GM21423 (cell line): ENCODE results near the gene F2R.
"Not testable (repeated sequence)": the region's sequence is repeated elsewhere in the genome, so short reads cannot be mapped to it uniquely, and the experiment has no call there.

Experiments
- ATAC-seq: cut with Tn5 transposase; IDR thresholded peaks from one replicate; pipeline ENCODE4 v1.9.1; 2021; ENCODE audit warnings: mild to moderate bottlenecking, moderate library complexity; ENCODE audit not compliant: unreplicated experiment

The F2R gene

DNA sequence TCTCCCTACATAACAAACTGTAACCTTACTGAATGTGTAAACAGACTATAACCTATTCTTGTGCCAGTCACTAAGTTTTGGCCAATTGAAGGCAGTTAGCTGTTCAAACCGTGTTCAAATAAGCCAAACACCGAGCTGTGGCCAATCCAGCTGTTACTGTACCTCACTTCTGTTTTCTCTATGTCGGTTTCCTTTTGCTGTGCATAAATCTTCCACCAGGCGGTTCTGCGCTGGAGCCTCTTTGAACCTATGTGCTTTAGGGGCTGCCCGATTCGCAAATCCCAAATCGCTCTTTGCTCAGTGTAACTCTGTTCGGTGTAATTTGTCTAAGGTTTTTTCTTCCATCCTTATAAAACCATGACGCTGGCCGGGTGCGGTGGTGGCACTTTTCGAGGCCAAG lies 31.8 kb downstream of the F2R start:
- no peak for ATAC-seq

DNA sequence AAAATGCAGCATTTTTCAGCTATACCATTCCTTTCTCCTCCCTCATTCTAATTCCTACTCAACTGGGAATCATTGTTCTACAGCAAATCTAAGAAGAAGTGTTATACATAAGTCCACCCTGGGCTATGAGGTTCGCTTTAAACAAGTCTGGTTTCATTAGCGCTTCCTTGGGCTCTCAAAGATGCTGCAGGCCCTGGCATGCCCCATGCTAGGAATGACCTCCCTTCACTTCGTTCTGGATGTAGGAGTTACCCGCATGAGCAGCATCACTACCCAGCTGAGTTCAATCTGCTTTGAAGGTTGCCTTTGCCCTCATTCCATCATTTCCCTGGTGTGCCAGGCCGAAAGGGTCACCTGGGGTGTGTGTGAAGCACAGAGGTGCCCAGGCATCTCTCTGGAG lies 35.4 kb downstream of the F2R start:
- ATAC-seq: no peak

DNA sequence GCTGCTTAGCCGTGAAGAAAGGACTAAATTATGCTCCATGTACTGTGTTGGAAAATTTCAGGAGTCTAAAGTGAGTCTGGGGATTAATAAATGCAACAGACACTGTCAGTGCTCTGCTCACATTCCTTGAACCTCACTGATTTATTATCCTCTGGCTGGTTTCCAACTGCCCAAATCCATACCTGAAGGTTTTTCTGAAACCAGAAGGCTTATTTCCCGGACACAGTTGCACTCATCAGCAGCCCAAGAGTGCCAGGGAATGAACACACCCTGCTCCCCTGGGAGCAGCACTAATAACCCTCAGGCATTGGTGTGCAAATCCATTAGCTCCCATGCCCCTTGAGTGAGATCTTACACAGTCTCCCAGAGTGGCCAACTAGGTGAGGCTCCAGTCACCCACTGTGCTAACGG lies 38.7 kb downstream of the F2R start:
- ATAC-seq: no peak

DNA sequence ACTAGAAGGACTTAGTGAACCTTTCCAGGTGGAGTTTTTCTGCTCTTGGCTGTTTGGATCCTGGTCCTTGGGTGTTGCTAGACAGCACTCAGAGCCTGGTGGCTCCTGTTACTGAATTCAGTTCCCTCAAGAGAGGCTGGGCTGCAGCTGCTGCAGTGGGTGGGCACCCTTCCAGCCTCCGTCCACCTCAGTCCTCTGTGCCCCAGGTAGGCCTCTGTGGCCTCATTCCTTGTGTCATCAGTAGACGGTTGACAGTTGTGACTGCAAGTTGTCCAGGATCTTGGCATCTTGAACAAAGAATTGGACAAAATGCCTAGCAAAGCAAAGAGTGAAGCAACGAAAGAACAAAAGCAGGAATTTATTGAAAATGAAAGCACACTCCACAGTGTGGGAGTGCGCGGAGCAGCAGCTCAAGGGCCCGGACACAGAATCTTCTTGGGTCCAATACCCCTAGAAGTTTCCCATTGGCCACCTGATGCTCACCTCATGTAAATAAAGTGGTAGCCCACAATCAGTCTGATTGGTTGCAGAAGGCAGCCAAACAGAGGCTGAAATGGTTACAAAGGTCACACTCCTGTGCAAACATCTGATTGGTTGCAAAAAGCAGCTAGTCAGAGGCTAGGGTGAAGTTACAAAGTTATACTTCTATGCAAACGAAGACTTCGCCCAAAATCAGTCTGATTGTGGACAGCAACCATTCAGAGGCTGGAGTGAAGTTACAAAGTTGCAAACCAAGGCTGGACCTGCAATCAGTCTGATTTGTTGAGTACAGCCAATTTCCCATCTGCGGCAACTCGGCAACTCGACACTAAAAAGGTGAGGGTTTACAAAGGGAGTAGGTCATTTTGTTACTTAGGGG lies 40.1 kb downstream of the F2R start:
- no peak for ATAC-seq

DNA sequence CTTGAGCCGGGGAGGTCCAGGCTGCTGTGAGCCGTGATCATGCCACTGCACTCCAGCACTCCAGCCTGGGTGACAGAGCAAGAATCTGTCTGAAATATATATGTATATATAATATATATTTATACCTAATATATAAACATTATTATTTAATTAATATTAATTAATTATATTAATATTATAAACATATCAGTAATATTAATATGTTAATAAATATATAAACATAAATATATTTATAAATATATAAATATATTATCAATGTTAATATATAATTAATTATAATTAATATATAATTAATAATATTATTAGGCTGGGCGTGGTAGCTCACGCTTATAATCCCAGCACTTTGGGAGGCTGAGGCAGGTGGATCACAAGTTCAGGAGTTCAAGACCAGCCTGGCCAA lies 41.1 kb downstream of the F2R start:
- no peak for ATAC-seq

DNA sequence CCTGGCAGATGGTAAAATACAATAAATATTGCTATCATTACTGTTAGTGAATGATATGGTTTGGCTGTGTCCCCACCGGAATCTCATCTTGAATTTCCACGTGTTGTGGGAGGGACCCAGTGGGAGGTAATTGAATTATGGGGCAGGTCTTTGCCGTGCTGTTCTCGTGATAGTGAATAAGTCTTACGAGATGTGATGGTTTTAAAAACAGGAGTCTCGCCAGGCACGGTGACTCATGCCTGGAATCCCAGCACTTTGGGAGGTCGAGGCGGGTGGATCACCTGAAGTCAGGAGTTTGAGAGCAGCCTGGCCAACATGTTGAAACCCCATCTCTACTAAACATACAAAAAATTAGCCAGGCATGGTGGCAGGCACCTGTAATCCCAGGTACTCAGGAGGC lies 45.2 kb downstream of the F2R start:
- ATAC-seq: not testable (repeated sequence)

DNA sequence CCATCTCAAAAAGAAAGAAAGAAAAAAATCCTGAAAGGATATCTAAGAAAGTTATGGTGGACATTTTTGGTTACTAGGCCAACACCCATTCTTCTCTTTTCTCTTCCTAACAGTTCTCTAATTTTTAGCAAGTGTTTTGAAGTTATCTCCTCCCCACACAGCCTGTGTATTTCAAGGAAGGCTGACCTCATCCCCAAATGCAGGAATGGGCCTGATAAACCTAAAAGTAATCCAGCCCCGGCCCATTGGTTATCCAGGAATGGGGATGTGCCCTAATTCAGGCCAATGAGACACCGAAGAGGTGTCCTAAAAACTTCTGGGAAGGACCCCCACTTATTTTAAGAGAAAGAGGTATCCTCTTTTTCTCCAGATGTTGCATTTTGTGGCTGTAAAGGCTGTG lies 46.6 kb downstream of the F2R start:
- no peak for ATAC-seq

DNA sequence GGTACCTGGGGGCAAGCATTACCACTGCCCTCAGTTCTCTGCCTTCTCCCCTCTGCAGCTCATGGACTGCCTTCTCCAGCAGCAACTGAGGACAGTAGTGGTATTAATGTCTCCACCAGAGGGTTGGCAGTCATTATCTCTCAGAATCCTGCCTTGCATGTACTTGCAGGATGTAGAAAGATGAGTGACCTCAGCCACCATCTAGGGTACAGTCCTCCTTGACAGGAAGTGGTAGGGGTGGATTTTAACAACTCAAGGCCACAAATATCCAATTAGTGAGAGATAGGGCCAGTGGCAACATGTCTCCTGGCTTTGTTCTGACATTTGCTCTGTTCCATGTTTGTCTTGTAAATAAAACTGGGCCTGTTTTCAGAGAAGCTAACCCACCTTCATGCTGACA lies 47.2 kb downstream of the F2R start:
- no peak for ATAC-seq

DNA sequence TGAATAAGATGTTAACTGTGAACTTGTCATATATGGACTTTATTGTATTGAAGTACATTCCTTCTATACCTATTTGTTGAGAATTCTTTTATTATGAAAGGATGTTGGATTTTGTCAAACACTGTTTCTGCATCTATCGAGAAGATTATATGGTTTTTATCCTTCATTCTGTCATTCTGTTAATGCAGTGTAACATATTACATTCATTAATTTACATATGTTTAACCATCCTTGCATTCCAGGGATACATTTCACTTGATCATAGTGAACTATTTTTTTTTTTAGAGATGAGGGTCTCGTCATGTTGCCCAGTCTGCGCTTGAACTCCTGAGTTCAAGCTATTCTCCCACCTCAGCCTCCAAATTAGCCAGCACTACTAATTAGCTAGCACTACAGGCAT lies 48.4 kb downstream of the F2R start:
- no peak for ATAC-seq

DNA sequence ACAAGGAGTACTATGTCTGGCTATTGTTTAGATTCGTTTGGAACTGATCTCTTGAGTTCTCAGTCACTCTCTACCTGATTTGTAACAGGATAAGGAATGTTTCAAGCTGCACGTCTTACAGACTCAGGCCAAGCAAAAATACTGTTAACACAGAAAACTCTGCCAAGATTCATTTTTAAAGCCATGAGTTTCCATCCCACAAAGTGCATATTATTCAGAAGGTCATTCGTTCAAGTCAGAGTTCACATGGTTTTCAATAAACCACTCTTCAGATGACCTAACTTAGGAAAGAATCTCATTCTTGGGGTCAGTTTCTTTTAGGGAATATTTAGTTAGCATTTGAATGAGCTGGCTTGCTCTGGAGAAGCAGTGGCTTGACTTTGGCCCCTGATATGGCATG lies 49.3 kb downstream of the F2R start:
- no peak for ATAC-seq

DNA sequence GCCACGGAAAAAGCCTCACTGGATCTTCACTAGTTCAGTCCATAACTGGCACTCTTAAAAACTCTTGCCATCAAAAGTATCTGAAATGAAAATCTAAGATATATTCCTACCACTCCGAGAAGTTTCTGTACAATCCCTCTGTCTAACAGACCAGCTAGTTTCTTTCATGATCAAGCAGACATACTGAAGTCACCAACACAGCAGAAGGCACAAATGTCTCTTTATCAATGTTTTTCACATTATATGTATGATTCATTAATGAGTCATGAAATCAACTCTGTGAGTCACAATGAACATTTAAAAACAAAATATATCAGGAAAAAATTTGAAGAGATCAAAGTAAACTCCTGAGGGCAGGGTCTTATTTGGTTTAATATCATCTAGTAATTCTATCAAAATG lies 50.8 kb downstream of the F2R start:
- ATAC-seq: no peak

DNA sequence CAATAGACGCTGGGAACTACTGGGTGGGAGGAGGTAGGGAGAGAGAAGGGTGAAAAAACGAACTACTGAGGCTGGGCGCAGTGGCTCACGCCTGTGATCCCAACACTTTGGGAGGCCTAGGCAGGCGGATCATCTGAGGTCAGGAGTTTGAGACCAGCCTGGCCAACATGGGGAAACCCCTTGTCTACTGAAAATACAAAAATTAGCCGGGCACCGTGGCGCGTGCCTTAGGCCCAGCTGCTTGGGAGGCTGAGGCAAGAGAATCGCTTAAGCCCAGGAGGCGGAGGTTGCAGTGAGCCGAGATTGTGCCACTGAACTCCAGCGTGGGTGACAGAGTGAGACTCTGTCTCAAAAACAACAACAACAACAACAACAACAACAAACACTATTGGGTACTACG lies 55.1 kb downstream of the F2R start:
- ATAC-seq: not testable (repeated sequence)

DNA sequence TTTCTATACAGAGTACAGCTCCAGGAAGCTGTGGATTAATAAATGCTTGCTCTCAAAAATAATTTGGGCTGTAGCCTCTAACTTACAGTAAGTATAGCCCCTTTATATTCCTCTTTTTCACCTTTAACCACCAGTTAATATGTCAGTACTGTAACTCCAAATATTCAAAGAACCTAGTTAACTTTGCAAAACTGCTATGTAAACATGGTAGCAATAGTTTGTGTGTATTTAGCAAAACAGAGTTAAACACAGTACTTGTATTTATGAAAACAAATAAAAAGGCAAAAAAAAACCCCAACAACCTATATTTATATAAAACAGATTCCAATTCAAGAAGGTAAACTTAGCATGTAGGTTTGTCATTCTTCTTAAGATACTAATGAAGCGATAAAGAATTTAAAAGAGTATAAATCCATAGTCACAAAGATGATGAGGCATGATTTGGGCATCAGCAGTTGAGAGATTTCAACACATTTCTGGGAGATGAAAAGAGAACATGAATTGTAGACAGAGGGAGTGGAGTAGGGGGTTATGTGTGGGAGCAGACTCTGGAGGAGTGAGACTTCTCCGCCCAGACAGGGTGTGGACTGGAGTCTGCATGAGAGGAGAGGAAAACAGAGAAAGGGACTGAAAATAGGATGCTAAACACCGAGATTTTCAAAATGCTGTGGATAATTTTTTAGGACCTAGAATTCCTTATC lies 55.9 kb downstream of the F2R start:
- ATAC-seq: no peak

DNA sequence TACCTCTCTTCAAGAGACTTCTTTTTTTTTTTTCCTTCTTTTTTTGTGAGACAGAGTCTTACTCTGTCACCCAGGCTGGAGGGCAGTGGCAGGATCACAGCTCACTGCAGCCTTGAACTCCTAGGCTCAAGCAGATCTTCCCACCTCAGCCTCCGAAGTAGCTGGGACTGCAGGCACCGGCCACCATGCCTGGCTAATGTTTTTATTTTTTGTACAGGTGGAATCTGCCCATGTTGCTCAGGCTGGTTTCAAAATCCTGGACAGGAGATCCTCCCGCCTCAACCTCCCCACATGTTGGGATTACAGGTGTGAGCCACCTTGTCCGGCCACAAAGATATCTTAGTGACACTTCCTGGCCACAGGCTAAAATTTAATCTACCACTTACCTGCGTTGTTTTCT lies 60.0 kb downstream of the F2R start:
- ATAC-seq: no peak

DNA sequence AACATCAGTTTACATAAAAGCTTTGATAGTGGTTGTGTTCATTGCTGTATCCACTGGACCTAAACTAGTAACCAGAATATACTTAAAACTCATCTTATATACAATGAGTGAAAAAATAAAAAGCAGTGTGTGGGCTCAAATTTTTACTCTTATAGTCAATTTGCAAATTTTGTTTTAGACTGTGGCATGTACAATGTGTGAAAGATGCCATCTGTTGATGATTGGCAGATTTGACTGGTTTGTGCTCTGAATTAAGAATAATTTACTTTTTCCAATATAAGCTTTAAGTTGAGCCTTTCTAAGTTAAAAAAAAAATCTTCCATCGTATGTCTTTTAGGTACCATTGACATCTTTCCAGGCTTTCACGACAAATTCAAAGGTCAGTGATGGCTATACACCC lies 60.5 kb downstream of the F2R start:
- ATAC-seq: no peak

DNA sequence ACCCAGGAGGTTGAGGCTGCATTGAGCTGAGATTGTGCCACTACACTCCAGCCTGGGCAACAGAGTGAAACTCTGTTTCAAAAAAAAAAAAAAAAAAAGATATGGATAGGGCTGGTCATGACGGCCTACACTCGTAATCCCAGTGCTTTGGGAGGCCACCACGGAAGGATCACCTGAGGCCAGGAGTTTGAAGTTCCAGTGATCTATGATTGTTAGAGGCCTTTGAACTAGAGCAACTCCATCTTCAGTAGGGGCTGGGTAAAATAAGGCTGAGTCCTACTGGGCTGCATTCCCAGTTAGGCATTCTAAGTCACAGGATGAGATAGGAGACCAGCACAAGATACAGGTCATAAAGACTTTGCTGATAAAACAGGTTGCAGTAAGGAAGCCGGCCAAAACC lies 64.7 kb downstream of the F2R start:
- not testable (repeated sequence) for ATAC-seq

DNA sequence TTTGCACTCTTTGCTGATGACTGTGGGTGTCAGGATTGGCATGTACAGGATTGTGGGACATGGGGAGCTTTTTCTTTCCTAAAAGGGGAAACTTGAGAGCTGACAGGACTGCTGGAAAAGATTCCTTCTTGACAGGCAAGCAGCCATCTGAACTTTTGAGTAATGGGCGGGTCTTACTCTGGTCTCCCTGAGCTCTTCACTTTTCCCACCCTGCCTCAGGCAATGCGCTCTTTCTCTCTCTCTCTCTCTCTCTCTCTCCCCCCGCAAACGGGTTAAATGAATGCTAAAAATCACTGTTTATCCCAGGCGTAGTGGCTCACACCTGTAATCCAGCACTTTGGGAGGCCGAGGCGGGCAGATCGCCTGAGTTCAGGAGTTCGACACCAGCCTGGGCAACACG lies 65.8 kb downstream of the F2R start:
- no peak for ATAC-seq

DNA sequence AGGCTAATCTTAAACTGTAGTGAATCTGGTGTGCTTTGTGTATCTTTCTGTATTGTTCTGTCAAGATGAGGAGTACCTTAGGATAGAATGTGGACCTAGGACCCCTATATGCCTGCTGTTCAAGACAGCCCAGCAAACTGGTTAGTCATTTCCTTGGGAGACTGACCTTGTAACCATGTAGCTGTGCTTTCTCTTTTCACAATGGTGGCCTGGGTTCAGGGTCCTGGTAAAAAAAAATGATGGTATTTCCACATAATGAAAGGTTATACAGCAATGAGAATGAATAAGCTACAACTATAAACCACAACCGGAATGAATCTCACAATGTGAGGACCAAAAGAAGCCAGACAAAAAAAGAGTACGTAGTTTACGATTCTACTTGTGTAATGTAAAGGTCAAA lies 66.5 kb downstream of the F2R start:
- ATAC-seq: no peak
